Thymus (tissue), 11 donors: ENCODE data around the gene GPR148. TPM values are rescaled to one million over a fixed set of nuclear protein-coding genes. Genes with fewer than 3 reads are reported as not detected.
A peak's percentile ranks its signal among the peaks of the same experiment; 100 is the strongest.

Experiments used
- DNase-seq, 9 donors: peaks; one replicate each; pipeline ENCODE4 v3.0.0-alpha.2; 2013; ENCODE audit warnings: low spot score in 9 of 9, low read depth in 6 of 9, missing footprints in 1 of 9
- H3K27ac ChIP-seq, 2 donors: one replicate each; pipeline ENCODE4 v1.5.1; 2013; ENCODE audit warnings: control low read depth in 1 of 2, low read depth in 1 of 2, low read length in 1 of 2, mild to moderate bottlenecking in 1 of 2, moderate library complexity in 1 of 2
- H3K27me3 ChIP-seq, 2 donors: one replicate each; pipeline ENCODE4 v1.5.1; 2013; ENCODE audit warnings: low read length in 1 of 2; ENCODE audit not compliant: control insufficient read depth in 2 of 2, insufficient read depth in 1 of 2
- H3K36me3 ChIP-seq, 2 donors: one replicate each; pipeline ENCODE4 v1.5.1; 2013; ENCODE audit warnings: low read length in 1 of 2, mild to moderate bottlenecking in 1 of 2, moderate library complexity in 1 of 2; ENCODE audit not compliant: control insufficient read depth in 2 of 2, insufficient read depth in 2 of 2
- H3K4me1 ChIP-seq, 2 donors: one replicate each; pipeline ENCODE4 v1.5.1; 2013; ENCODE audit warnings: low read length in 2 of 2; ENCODE audit not compliant: control insufficient read depth in 2 of 2, insufficient read depth in 2 of 2
- H3K4me3 ChIP-seq, 2 donors: one replicate each; pipeline ENCODE4 v1.5.1; 2013; ENCODE audit warnings: low read length in 2 of 2, control low read depth in 1 of 2, mild to moderate bottlenecking in 1 of 2
- H3K9me3 ChIP-seq, 2 donors: one replicate each; pipeline ENCODE4 v1.5.1; 2013; ENCODE audit warnings: low read length in 1 of 2, mild to moderate bottlenecking in 1 of 2; ENCODE audit not compliant: control insufficient read depth in 2 of 2, insufficient read depth in 1 of 2
- WGBS: extraction: QIAGEN DNeasy Blood & Tissue Kit; methylation state at CpG from one replicate; pipeline ENCODE4 v1.1.7; 2013; 5-methylcytosine and 5-hydroxymethylcytosine counted together
- polyA plus RNA-seq: library from polyadenylated mRNA; stranded (reverse); fragments of 200-250 nt; gene quantifications from one replicate; pipeline ENCODE4 v1.2.3, GENCODE V29; 2013
- total RNA-seq: library from RNA; stranded (reverse); fragments of 120-200 nt; gene quantifications from one replicate; pipeline ENCODE4 v1.2.4, GENCODE V29; 2013
- donor health status: healthy.

GPR148 gene
- total and polyA plus RNA-seq, 2 donors, result 0.05 TPM; not detected in 1

DNA sequence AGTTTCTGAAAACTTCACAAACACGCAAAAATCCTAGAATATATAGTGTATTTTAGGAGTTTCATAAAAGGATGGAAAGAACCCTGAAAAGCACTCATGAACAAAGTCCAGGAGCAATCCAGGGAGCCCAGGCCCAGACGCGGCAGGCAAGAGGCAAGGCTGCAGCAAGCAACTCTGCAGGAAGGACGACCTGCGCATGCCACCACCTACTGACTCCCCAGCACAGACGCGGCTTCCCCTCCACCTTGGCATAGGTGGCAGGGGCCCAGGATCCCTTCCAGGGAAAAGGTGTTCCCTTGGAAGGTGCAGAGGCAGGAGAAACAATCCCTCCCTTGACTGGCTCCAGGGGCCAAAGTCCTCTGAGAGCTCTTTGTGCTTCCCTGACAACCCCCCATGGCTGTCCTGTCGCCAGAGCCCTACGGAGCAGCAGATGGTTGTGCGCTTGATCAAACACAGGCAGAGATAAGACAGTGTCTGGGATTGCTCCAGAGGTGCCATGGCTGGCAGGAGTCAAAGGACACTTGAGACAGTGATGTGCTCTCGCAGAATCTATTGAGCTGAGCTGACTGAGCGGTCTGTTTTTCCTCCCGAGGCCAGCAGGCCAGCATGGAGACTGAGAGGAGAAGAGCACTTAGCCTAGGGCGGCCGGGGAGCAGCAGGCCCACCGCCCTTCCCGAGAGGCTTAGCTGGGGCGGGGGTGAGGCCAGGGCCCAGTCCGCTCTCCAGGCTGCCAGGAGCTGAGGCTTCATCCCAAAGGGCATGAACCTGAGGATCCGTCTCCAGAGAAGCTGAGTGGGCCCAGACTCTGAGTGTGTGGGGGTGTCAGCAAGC is 15.6 kb downstream of the GPR148 start:
- no peak for DNase-seq
- Histone ChIP-seq H3K9me3 (no peaks in the 10 kb centered on the region), H3K4me1 (no peaks in the 10 kb centered on the region), H3K27ac (no peak overlapping the region), H3K36me3 (no peaks in the 10 kb centered on the region), H3K4me3 (no peak overlapping the region), H3K27me3 (peaks cover 0 to 11% of the 10 kb centered on the region in 2 donors)
- 41% methylated on average over 20 of the region's 20 CpGs for WGBS

DNA sequence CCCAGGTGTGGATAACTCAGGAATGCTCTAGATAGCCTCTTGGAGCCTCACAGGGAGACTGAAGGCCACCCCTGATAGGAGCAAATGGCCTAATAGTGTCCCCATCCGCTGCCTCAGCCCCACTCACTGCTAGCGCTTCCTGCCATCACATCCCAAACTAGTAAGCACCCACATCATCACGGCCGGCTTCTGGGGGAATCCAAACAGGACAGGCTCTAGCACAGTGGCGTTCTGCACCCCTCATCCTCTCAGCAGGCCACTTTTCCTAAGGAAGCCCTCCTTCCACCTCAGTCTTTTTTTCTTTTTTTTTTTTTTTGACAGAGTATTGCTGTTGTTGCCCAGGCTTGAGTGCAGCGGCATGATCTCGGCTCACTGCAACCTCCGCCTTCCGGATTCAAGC is 20.2 kb downstream of the GPR148 start:
- Histone ChIP-seq H3K27me3 (peaks cover 0 to 11% of the 10 kb centered on the region in 2 donors), H3K9me3 (no peaks in the 10 kb centered on the region), H3K27ac (no peak overlapping the region), H3K4me1 (no peaks in the 10 kb centered on the region), H3K36me3 (no peaks in the 10 kb centered on the region), H3K4me3 (no peak overlapping the region)
- 88% methylated on average over 9 of the region's 9 CpGs for WGBS
- DNase-seq, result no peak

DNA sequence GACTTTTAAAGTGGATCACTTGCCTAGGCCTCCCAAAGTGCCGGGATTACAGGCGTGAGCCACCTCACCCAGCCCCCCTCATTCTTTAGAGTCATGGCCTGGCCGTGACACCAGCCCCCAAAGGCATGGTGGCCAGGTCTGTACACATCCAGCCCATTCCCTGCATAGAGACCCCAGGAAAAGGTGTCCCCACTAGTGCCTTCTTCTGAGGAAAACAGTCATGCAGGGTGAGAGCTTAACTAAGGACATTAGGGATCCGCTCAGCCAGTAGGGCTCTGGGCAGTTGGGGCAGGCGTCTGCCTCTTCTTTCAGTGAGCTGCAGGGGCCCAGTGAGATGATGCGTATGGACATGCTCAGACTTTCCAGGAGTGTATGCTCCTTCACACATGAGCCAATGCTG is 20.8 kb downstream of the GPR148 start:
- H3K27me3 ChIP-seq, result peaks cover 1 to 6% of the 10 kb centered on the region in 2 donors
- 87% methylated on average over 6 of the region's 6 CpGs for WGBS
- DNase-seq, result no peak
- H3K27ac ChIP-seq, result no peak overlapping the region
- no peaks in the 10 kb centered on the region for H3K36me3 ChIP-seq
- no peaks in the 10 kb centered on the region for H3K4me1 ChIP-seq
- H3K9me3 ChIP-seq, result no peaks in the 10 kb centered on the region
- no peak overlapping the region for H3K4me3 ChIP-seq

DNA sequence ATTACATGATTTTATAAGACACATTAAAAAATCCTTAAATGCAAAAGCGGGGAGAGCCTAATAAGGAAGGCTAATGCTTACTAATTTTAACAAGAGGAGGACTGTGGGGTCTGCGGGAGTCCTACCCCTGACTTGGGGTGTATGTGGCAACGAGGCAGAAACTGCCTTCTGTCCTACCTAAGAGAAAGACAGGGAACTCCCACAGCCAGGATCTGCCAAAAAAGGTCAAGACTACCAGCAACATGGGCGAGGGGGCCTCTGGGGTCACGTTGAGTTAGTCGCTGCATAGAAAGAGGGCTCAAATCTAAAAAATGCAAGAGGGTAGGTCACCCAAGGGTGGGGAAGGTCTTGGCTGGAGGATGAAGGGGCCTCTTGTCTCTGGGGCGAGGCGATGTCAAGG is 25.9 kb downstream of the GPR148 start:
- Histone ChIP-seq H3K4me3 (no peak overlapping the region), H3K27me3 (peaks cover 22 to 31% of the 10 kb centered on the region in 2 donors), H3K27ac (no peak overlapping the region), H3K4me1 (no peaks in the 10 kb centered on the region), H3K36me3 (no peaks in the 10 kb centered on the region), H3K9me3 (no peaks in the 10 kb centered on the region)
- DNase-seq, result no peak
- WGBS, result 41% methylated on average over 8 of the region's 8 CpGs

DNA sequence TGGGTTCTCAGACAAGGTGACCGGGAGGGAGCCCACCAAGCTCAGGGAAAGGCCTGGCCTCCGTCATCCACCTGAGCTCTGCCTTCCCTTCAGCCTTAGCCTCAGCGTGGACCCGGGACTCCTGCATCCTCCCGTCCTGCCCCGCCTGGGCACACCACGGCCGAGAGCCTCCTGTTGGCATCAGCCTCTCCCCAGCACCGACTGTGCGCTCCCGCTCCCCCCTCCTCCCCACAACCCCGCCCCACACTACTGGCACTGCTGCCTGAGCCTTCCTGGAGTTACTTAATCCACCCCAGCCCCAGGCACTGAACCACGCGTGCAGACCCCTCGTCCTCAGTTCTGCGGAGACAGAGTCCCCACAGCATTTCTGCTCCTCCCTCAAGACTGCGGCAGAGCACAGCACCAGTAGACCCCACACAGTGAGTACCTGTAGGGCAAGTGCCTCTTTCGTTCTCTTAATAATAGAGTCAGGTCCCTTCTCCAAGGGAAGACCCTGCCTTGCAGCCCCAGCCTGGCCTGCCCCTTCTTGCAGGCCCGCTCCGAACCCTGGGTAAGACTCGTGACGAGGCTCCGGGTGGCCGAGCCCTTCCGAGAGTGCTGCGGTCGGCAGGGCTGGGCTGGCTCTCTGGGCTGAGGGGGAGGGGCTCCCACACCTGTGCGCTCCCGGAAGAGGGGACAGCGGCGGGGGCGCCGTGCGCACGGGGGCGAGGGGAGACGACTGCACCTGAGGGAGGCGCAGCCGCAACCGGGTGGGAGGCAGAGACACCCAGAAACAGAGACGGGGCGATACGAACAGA is 26.6 kb downstream of the GPR148 start, which contains the start of gene AMER3:
TSS of gene AMER3 (plus strand) at position 285 of the 797 bp plus-strand sequence. CDS start 6,533 bp downstream, outside the sequence.
- Histone ChIP-seq H3K27me3 (peaks cover 22 to 31% of the 10 kb centered on the region in 2 donors), H3K4me3 (peak within 1 kb of the TSS in 1 of 2 donors; percentile 29), H3K9me3 (no peaks in the 10 kb centered on the region), H3K27ac (no peak within 1 kb of the TSS), H3K4me1 (no peaks in the 10 kb centered on the region), H3K36me3 (no peaks in the 10 kb centered on the region)
- peak in 1 of 9 donors; percentile 3 for DNase-seq
- WGBS, result 5% methylated on average over 43 of the region's 43 CpGs

DNA sequence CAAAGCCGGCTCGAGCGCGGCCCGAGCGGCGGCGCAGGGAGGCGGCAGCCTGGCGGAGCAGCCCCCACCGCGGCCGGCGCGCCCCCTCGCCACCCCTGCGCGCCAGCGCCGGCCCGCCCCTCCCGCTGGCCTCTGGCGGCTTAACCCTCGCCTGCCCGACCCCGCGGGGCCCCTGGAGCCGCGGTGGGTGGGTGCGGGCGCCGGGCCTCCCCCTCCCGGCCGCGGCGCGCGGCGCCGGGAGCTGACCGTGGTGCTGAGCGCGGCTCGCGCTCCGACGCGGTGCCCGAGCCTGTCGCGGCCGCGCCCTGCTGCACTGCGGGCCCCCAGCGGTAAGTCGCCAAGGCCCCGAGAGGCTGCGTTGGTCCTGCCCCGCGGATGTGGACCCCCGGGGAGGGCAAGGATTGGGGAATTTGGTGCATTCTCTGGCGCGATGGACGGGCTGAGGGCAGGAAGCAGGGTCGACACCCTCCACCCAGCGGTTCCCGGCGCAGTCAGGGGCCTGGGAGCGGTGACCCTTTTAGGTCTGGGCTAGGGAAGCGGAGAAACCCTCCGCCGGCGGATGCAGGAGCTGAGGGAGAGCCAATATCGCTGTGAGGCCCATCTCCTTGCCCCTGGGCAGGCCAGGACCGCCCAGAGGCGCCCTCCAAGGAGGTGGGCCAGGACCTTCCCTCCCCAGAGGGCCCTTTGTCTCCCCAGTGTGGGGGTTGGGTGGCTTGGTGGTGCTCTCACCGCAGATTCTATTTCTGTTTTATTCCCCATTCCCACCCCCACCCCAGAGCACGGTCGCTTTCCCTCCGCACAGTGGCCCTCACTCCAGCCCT is 27.4 kb downstream of the GPR148 start:
- peak in 5 of 9 donors; percentile 3 to 49 (median 35) for DNase-seq
- Histone ChIP-seq H3K4me3 (peak overlapping the region in 1 of 2 donors; percentile 29), H3K36me3 (no peaks in the 10 kb centered on the region), H3K4me1 (no peaks in the 10 kb centered on the region), H3K27me3 (peaks cover 22 to 31% of the 10 kb centered on the region in 2 donors), H3K27ac (no peak overlapping the region), H3K9me3 (no peaks in the 10 kb centered on the region)
- 3% methylated on average over 80 of the region's 80 CpGs for WGBS

DNA sequence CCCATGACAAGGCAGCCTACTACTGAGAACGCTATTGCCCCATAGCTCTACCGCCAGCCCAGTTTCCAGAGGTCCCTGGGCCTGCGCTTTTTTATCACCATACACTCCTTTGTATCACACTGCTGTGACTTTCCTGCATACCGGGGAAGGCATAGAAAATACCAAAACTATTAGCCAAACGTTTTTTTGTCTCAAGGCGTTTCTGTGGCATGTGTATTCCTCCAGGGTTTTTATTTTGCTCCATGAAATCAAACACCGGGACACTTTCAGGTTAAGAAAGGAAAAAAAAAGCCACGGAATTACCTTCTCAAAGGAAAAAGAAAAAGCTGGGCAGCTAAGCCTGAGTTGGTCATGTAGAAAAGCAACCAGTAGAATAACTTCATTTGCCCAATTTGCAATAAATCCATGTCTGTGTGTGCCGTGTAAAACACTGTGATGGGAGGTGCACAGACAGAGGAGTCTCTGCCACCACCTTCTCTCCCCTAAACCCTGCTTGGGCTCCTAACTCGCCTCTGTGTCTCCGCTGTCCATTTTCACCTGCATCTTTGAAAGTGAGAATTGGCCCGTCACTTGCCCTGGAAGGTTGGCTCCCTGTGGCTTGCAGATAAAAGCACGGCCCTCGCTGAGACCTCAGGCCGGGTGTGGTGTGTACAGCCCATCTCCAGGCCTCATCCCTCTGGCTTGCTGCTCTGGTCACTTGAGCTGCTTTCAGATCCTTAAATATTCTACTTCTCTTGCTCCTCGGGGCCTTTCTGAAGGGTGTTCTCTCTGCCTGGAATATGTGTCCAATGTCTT is 28.2 kb downstream of the GPR148 start:
- DNase-seq, result no peak
- no peaks in the 10 kb centered on the region for H3K9me3 ChIP-seq
- H3K27me3 ChIP-seq, result peaks cover 22 to 31% of the 10 kb centered on the region in 2 donors
- H3K4me1 ChIP-seq, result no peaks in the 10 kb centered on the region
- H3K4me3 ChIP-seq, result no peak overlapping the region
- no peaks in the 10 kb centered on the region for H3K36me3 ChIP-seq
- H3K27ac ChIP-seq, result no peak overlapping the region
- 40% methylated on average over 16 of the region's 16 CpGs for WGBS
